HG02840 (cell line): ENCODE data around the gene ALDH5A1.

ENCODE experiments used
- ATAC-seq: cut with Tn5 transposase; IDR thresholded peaks from one replicate; pipeline ENCODE4 v1.9.1; 2021; ENCODE audit warnings: mild to moderate bottlenecking, moderate library complexity, moderate number of reproducible peaks; ENCODE audit not compliant: unreplicated experiment, low FRiP score

The ALDH5A1 gene

DNA sequence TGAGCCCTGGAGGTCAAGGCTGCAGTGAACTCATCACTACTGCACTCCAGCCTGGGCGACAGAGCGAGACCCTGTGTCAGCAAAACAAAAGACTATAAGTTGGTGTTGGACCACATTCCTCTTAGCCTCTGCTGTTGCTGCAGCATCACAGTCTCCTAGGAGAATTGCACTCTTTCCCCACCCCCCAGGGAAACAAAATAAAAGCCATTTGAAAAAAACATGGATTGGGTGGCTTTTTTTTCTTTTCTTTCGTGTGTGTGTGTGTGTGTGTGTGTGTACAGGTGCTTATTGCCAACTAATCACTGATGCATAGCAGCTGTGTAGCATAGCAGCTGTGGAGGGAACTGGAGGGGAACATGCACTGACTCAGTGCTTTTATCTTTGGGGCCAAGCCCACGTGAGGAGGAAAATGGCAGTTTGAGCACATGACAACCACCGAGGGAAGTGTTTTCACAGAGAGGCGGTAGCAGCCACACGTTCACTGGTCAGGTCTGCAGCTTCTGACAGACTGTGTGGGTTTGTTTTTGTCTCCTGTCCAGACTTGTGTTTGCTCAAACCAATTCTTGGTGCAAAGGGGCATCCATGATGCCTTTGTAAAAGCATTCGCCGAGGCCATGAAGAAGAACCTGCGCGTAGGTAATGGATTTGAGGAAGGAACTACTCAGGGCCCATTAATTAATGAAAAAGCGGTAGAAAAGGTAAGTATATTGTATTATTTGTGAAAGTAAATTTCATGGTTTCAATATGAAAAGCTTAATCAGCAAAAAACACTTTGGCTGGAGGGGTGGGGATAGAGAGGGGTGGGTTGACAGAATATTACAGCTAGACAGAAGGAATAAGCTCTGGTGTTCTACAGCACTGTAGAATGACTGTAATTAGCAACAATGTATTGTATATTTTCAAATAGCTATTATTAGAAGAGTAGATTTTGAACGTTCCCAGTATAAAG is 27.7 kb downstream of the ALDH5A1 start:
- ATAC-seq, result no peak

- ATAC-seq, result no peak
Measured at GRCh38 chr6:24524329-24524728, 29.6 kb downstream of the ALDH5A1 start.

GRCh38 chr6:24524805-24525204 is 30.0 kb downstream of the ALDH5A1 start:
- ATAC-seq, result no peak

GRCh38 chr6:24529985-24530384 is 35.2 kb downstream of the ALDH5A1 start:
- ATAC-seq, result no peak

DNA sequence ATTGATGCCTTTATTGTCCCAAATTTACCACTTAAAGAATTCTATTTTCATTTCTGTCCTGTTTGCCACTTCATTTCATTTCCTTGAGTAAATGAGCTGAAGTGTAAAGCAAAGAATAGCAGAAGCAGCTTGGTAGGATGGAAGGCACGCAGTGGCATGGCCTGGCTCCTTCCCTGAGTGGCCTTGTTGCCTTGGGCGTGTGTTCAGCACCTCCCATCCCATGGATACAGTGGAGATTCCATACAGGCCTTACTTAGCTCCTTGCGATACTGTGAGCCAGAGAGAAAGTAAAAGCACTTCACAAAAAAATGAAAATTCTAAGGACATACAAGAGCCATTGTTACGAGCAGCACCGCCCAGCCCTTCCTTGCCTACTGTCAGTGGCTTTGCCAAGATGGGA is 39.6 kb downstream of the ALDH5A1 start:
- ATAC-seq, result no peak

GRCh38 chr6:24535210-24535609 is 40.4 kb downstream of the ALDH5A1 start:
- ATAC-seq, result no peak

DNA sequence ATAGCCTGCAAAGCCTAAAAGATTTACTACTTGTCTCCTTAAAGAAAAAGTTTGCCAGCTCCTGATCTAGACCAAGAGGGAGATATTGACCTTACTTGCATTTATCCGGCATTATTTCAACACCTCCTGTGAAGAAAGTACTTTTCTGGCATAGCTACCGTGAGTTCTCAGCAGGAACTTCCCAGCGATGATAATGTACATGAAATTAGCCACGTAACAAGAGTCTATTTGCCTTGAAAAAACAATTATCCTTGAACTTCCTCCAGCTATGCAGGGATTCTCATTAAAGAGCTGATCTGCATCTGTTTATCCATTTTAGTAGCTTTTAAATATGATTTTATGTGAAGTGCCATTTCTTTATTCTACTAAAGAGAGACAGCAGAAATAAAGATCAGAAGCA is 41.7 kb downstream of the ALDH5A1 start:
- ATAC-seq, result no peak

- ATAC-seq, result no peak
Measured at GRCh38 chr6:24537082-24537699, 42.4 kb downstream of the ALDH5A1 start.

- ATAC-seq, result no peak
Measured at GRCh38 chr6:24537771-24538385, 43.1 kb downstream of the ALDH5A1 start.

- no peak for ATAC-seq
Measured at GRCh38 chr6:24539416-24539815, 44.6 kb downstream of the ALDH5A1 start.

- ATAC-seq, result no peak
Measured at GRCh38 chr6:24540197-24540596, 45.4 kb downstream of the ALDH5A1 start.

- no peak for ATAC-seq
Measured at GRCh38 chr6:24543683-24544082, 48.9 kb downstream of the ALDH5A1 start.

DNA sequence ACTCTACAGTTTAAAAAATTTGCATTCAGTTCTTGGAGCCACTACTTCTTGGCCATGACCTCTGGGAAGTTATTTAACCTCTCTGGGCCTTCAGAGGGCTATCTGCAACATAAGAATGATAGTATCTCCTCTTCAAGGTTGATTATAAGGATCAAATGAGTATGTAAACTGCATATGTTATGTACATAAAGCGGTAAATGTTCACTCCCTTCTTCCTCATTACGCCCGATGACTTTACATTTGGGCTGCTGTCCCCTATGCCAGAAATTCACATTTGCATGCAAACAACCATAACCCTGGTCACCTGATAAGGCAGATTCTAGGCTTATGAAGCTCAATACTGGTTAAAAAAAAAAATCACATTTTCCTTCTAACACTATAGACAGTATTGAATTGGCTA is 50.4 kb downstream of the ALDH5A1 start:
- no peak for ATAC-seq

DNA sequence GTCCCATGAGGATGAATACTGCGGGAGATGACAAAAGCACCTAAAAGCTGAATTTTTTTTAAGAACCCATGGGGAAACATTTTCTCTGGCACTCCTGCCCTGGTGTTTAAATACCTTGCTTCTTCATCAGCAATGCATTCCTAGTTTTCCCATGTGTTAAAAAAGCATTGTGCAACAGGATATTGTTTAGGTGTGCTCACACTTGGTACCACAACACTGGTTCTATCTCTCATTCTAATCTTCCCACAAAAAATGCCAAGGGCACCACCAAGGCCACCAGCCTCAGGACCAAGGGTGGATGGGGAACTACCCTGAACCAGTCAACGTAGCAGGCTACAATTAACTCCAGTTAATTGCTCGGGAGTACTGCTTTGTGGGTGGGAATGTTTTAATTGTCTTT is 50.9 kb downstream of the ALDH5A1 start:
- ATAC-seq, result no peak

GRCh38 chr6:24546439-24546838 is 51.7 kb downstream of the ALDH5A1 start:
- no peak for ATAC-seq

GRCh38 chr6:24547243-24547642 is 52.5 kb downstream of the ALDH5A1 start:
- no peak for ATAC-seq

DNA sequence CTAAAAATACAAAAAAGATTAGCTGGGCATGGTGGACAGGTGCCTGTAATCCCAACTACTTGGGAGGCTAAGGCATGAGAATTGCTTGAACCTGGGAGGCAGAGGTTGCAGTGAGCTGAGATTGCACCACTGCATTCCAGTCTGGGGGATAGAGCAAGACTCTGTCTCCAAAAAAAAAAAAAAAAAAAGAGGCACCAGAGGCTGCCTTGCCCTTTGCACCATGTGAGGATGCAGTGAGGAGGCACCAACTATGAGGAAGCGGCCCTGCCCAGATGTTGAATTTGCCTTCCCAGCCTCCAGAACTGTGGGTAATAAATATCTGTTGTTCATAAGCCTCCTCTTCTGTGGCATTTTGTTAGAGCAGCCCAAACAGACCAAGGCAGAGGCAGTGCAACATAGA is 54.4 kb downstream of the ALDH5A1 start:
- no peak for ATAC-seq

DNA sequence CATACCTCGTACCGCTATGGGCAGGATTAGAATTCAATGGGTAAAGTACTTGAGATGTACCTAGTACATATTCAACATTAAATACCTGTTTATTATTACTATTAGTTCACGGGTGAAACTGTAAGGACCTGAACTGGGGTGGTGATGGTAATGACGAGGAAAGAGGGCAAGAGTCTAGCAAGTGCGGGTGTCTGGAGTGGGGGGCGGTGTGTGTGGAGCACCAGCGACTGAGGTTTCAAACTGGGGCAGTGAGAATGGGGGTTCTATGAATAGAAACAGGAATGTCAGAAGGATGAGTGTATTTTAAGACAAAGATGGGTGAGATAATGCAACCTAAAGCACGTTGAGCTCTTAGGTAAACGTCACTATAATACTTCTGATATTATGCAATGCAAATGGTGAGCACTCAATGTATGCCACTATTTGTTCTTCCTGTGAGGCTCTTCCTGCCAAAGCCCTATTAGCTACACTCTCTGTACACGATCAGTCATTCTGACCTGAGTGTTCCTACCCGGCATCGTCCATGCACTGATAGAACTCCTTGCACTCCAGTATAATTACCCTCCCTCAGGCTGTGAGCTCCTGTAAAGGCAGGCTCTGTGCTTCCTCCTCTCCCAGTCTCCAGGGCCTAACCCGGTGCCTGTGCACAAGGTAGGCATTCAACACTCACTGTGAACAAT is 55.0 kb downstream of the ALDH5A1 start:
- no peak for ATAC-seq

DNA sequence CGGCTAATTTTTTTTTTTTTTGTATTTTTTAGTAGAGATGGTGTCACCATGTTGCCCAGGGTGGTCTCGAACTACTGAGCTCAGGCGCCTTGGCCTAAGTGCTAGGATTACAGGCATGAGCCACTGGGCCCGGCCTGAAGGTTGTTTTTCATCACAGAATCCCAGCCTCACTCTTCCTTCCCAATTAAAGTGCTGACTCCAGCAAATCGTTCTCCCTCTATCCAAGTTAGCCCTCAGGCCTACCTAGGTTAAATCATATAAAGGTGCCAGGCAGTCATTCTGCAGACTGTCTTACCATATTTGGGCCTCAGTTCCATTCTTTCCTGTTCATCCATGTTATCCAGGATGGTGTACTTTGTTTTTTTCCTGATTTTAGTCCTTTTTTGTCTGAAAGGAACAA is 56.4 kb downstream of the ALDH5A1 start:
- ATAC-seq, result no peak

DNA sequence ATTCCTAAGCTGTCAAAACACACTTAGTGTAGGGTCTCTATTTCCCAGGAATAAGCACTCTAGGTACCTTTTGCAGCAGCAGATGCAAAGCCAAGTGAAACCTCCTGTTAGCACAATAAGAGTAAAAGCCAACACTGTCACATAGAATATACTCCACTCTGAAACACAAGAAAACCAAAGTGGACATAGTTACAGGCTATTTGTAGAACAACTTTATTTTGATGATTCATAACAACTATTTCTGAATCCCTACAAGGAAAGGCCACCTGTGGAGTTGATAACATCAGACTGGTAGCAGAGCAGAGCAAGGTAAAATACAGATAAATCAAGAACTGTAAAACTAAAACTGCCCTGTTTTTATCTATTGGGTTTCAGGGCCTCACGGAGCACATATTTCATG is 59.7 kb downstream of the ALDH5A1 start:
- no peak for ATAC-seq

GRCh38 chr6:24558516-24558915 is 63.7 kb downstream of the ALDH5A1 start:
- no peak for ATAC-seq
